Measurements from ENCODE around the gene FBXO42. TPM values are rescaled to one million over a fixed set of nuclear protein-coding genes. Genes with fewer than 3 reads are reported as not detected.

The FBXO42 gene
- polyA plus RNA-seq, 3 donors: 11.6 to 18.4 (median 16.9) TPM

- peaks cover 92% of the 10 kb centered on the region for H3K79me2 ChIP-seq (ENCODE audit: insufficient read depth, low read length)
- peaks cover 8 to 12% of the 10 kb centered on the region in 2 donors for H3K4me1 ChIP-seq (ENCODE audit: control insufficient read depth in 1 of 2, insufficient read depth in 2 of 2, low read length in 2 of 2)
- H3K4me3 ChIP-seq (replicated peaks in 1 of 3; ENCODE audit: low read depth in 2 of 3, low read length in 3 of 3): no peak overlapping the region
- H3K4me1 Mint-ChIP-seq: peaks cover 26% of the 10 kb centered on the region
- DNase-seq: no peak
- H3K36me3 ChIP-seq (replicated peaks in 1 of 2; ENCODE audit: control insufficient read depth in 1 of 2, insufficient read depth in 2 of 2, low read length in 2 of 2): peaks cover 4 to 22% of the 10 kb centered on the region in 2 donors
- no peaks in the 10 kb centered on the region for H3K9me3 ChIP-seq (replicated peaks in 1 of 2; ENCODE audit: control insufficient read depth in 1 of 2, insufficient read depth in 1 of 2, low read length in 2 of 2)
- H3K9me3 Mint-ChIP-seq: no peaks in the 10 kb centered on the region
- no peaks in the 10 kb centered on the region for H3K27me3 ChIP-seq (ENCODE audit: control insufficient read depth in 2 of 2, insufficient read depth in 2 of 2, low read length in 2 of 2)
- TF ChIP-seq CTCF (IDR thresholded peaks at IDR 0.05): no peak
- H3K4me2 ChIP-seq (replicated peaks; ENCODE audit: extremely low read depth, low read length, poor library complexity, severe bottlenecking): no peak overlapping the region
- no peak overlapping the region for H3K27ac Mint-ChIP-seq
- H3K4me3 Mint-ChIP-seq: no peak overlapping the region
- H2AFZ ChIP-seq (ENCODE audit: insufficient read depth, low read depth, low read length, poor library complexity, severe bottlenecking): no peak overlapping the region
- peaks cover 100% of the 10 kb centered on the region for H4K20me1 ChIP-seq (ENCODE audit: insufficient read depth, low read length)
- 80% methylated on average over 1 of the region's 4 CpGs for WGBS (ENCODE audit: insufficient coverage)
- H3K9ac ChIP-seq (ENCODE audit: insufficient read depth, low read length, poor library complexity, severe bottlenecking): no peak overlapping the region
- intact Hi-C loops (cut with micrococcal nuclease): no loop called here
- H3K27ac ChIP-seq (ENCODE audit: low read depth in 1 of 2, low read length in 2 of 2): no peak overlapping the region
- H3K36me3 Mint-ChIP-seq: peaks cover 7 to 28% of the 10 kb centered on the region in 2 donors
- no peaks in the 10 kb centered on the region for H3K27me3 Mint-ChIP-seq (ENCODE audit: low read depth in 3 of 3)
These were observed 31.0 kb downstream of the FBXO42 start for GRCh38 chr1:16321176-16321867.

- Histone ChIP-seq H3K9ac (ENCODE audit: insufficient read depth, low read length, poor library complexity, severe bottlenecking) (no peak overlapping the region), H3K4me2 (replicated peaks; ENCODE audit: extremely low read depth, low read length, poor library complexity, severe bottlenecking) (no peak overlapping the region), H3K79me2 (ENCODE audit: insufficient read depth, low read length) (peaks cover 77% of the 10 kb centered on the region), H3K27me3 (ENCODE audit: control insufficient read depth in 2 of 2, insufficient read depth in 2 of 2, low read length in 2 of 2) (no peaks in the 10 kb centered on the region), H2AFZ (ENCODE audit: insufficient read depth, low read depth, low read length, poor library complexity, severe bottlenecking) (no peak overlapping the region), H3K27ac (ENCODE audit: low read depth in 1 of 2, low read length in 2 of 2) (peak overlapping the region in 1 of 2 donors; percentile 41), H3K36me3 (replicated peaks in 1 of 2; ENCODE audit: control insufficient read depth in 1 of 2, insufficient read depth in 2 of 2, low read length in 2 of 2) (peaks cover 19 to 29% of the 10 kb centered on the region in 2 donors), H4K20me1 (ENCODE audit: insufficient read depth, low read length) (peaks cover 86% of the 10 kb centered on the region), H3K4me1 (ENCODE audit: control insufficient read depth in 1 of 2, insufficient read depth in 2 of 2, low read length in 2 of 2) (peaks cover 8 to 12% of the 10 kb centered on the region in 2 donors), H3K4me3 (replicated peaks in 1 of 3; ENCODE audit: low read depth in 2 of 3, low read length in 3 of 3) (no peak overlapping the region), H3K9me3 (replicated peaks in 1 of 2; ENCODE audit: control insufficient read depth in 1 of 2, insufficient read depth in 1 of 2, low read length in 2 of 2) (no peaks in the 10 kb centered on the region)
- peaks cover 0 to 2% (median 0%) of the 10 kb centered on the region in 3 donors for H3K27me3 Mint-ChIP-seq (ENCODE audit: low read depth in 3 of 3)
- peaks cover 23% of the 10 kb centered on the region for H3K4me1 Mint-ChIP-seq
- H3K27ac Mint-ChIP-seq: peak overlapping the region; percentile 25 to 83 (median 62)
- H3K9me3 Mint-ChIP-seq: no peaks in the 10 kb centered on the region
- intact Hi-C loops (cut with micrococcal nuclease): no loop called here
- 6% methylated on average over 2 of the region's 3 CpGs for WGBS (ENCODE audit: insufficient coverage)
- no peak overlapping the region for H3K4me3 Mint-ChIP-seq
- TF ChIP-seq CTCF (IDR thresholded peaks at IDR 0.05): no peak
- DNase-seq: peak in 2 of 3 donors; percentile 19 to 27
- H3K36me3 Mint-ChIP-seq: peaks cover 24 to 40% of the 10 kb centered on the region in 2 donors
These were observed 33.7 kb downstream of the FBXO42 start for GRCh38 chr1:16318555-16318954.

Data from CD14-positive monocyte (primary cell).